Natural killer cell treated with Interleukin-12 subunit alpha and Interleukin-12 subunit beta and Interleukin-15 and Interleukin-18, amount 100 ng/mL, for 72 hours (primary cell): ENCODE data around the gene TCP11. TPM values are rescaled to one million over a fixed set of nuclear protein-coding genes. Genes with fewer than 3 reads are reported as not detected.
A peak's percentile ranks its signal among the peaks of the same experiment; 100 is the strongest.
"Not testable (repeated sequence)": the region's sequence is repeated elsewhere in the genome, so short reads cannot be mapped to it uniquely, and the experiment has no call there.

ENCODE experiments used
- ATAC-seq, 2 donors: fragments of 150-1000 bp; cut with Tn5 transposase in 1 of 2; sonication (Bioruptor Pico), chemical (Tn5 transposase) in 1 of 2; 2 replicates each; pipeline ENCODE4 v1.10.0; 2021
- DNase-seq: peaks from one replicate; pipeline ENCODE4 v3.0.0; 2022; ENCODE audit warnings: low spot score
- H3K27ac Mint-ChIP-seq, 2 donors: 1 replicate in 1 of 2; 2 replicates in 1 of 2; pipeline ENCODE4 v1.8.0; 2022; ENCODE audit warnings: mixed read lengths in 2 of 2, mild to moderate bottlenecking in 1 of 2, moderate library complexity in 1 of 2
- H3K27me3 Mint-ChIP-seq, 2 donors: 1 replicate in 1 of 2; 2 replicates in 1 of 2; pipeline ENCODE4 v1.8.0; 2022; ENCODE audit warnings: mixed read lengths in 2 of 2
- H3K36me3 Mint-ChIP-seq: one replicate; pipeline ENCODE4 v1.8.0; 2022; ENCODE audit warnings: mixed read lengths
- H3K4me1 Mint-ChIP-seq, 2 donors: 1 replicate in 1 of 2; 2 replicates in 1 of 2; pipeline ENCODE4 v1.8.0; 2022; ENCODE audit warnings: low read depth in 2 of 2, mixed read lengths in 2 of 2, mild to moderate bottlenecking in 1 of 2
- H3K4me3 Mint-ChIP-seq: one replicate; pipeline ENCODE4 v1.8.0; 2022; ENCODE audit warnings: mixed read lengths
- H3K9me3 Mint-ChIP-seq: 2 replicates; pipeline ENCODE4 v1.8.0; 2022; ENCODE audit warnings: mixed read lengths
- total RNA-seq, 2 donors: library from RNA; stranded (reverse); gene quantifications; one replicate each; pipeline ENCODE4 v1.2.3, GENCODE V29; 2022

TCP11 gene
- total RNA-seq, 2 donors from 2014 or later = not detected

DNA sequence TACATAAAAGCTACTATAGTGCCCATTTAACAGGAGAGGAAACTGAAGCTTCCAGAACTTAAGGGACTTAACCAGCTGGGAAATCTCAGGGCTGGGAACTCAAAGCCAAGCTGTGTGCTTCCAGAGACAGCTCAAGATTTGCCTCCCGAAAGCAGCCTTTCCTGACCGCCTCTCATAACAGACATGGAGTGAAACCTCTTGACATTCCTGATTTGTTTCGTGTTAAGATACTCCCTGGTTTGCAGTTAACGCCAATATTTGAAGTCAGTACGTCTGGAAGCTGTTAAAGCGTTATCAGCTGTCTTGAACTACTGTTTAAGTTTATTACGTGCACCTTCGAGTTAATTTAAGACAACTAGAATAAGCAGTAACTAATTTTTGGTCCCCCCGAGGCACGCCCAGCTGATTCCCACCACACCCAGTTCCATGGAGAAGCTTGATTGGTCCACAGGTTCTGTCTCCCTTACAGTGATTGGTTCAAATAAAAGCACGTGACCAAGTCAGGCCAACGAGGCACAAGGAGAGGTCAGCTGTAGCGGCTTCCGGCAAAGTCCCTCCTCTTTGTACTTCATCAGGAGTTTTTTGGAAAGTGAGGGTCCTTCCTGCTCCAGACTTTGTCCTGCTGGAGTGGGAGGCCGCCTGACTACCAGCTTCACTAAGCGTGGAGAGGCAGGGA is 8.9 kb upstream of the TCP11 start:
- H3K27ac Mint-ChIP-seq = no peak overlapping the region

DNA sequence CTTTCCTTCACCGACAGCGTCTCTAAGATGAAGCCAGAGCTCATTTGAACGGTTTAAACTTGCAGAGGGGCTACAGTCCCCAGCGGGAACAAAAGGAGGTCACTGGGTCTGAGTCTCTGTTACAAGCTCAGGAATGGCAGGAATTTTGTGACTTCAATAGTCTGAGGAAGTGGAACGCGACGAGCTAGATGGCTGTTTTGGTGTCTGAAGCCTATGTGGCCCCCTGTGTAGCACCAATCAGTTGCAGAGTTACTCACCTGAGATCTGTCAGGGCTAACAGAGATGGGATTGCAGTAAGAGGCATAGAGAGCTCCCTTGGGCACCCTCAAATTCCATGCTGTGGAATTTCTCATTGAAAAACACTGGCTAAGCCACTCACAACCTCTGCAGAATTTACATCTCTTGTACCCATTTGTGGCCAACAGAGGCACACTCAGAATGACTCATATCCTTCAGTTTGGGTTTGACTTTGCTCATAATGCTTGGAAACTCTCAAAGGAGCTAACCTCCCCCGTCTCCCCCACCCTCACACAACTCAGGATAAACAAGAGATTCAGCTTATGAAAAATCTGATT is 7.1 kb upstream of the TCP11 start:
- peaks cover 0 to 10% of the 10 kb centered on the region in 2 donors for H3K27me3 Mint-ChIP-seq
- peak; percentile 68 to 90 for ATAC-seq
- no peak for DNase-seq
- H3K4me1 Mint-ChIP-seq = peaks cover 10 to 17% of the 10 kb centered on the region in 2 donors
- H3K4me3 Mint-ChIP-seq = peak overlapping the region; percentile 1
- H3K36me3 Mint-ChIP-seq = no peaks in the 10 kb centered on the region
- H3K27ac Mint-ChIP-seq = peak overlapping the region in 1 of 2 donors; percentile 6
- no peaks in the 10 kb centered on the region for H3K9me3 Mint-ChIP-seq

More for the DNA sequence above, 8.9 kb upstream of the TCP11 start:
- Mint-ChIP-seq H3K9me3 (no peaks in the 10 kb centered on the region), H3K36me3 (no peaks in the 10 kb centered on the region), H3K4me3 (no peak overlapping the region), H3K4me1 (peaks cover 10 to 17% of the 10 kb centered on the region in 2 donors), H3K27me3 (peaks cover 0 to 10% of the 10 kb centered on the region in 2 donors)
- DNase-seq (no peak), ATAC-seq (no peak)

DNA sequence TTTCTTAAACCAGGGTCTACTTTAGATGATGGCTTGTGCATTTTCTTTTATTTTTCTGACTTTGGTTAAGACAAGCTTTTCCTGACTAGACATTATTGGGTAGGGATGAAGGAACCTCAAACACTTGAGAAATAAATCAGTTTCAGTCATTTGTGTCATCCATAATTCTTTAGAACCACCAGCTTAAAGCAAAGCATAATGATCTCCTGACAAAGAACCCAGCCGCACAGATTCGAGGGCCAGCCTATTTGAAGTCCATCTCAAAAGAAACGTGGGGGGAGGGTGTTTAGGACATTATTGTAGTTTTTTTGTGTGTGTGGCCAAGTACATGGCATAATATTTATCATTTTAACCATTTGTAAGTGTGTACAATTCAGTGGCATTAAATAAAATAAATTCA is 6.3 kb upstream of the TCP11 start:
- H3K4me3 Mint-ChIP-seq = no peak overlapping the region
- H3K36me3 Mint-ChIP-seq = no peaks in the 10 kb centered on the region
- no peak overlapping the region for H3K27ac Mint-ChIP-seq
- H3K4me1 Mint-ChIP-seq = peaks cover 10 to 17% of the 10 kb centered on the region in 2 donors
- ATAC-seq (no peak), DNase-seq (no peak)
- H3K9me3 Mint-ChIP-seq = no peaks in the 10 kb centered on the region
- peaks cover 0 to 10% of the 10 kb centered on the region in 2 donors for H3K27me3 Mint-ChIP-seq

DNA sequence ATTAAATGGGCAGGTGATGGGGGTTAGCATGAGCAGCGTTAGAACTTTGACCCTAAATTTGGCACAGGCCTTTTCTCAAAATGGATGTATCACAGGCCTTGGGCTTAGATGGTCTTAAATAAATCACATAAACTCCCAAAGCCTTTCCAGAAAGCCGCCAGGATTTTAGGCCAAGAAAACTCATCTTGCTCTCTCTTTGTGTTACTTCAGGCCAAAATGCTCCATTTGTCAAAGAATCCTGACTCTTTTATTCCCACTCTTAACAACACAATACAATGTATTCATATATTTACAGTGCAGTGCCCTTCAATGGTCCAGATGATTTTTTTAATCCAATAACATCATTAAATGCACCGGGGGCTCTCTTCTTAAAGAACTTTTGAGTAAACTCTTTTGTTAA is 5.9 kb upstream of the TCP11 start:
- H3K4me1 Mint-ChIP-seq = peaks cover 10 to 17% of the 10 kb centered on the region in 2 donors

DNA sequence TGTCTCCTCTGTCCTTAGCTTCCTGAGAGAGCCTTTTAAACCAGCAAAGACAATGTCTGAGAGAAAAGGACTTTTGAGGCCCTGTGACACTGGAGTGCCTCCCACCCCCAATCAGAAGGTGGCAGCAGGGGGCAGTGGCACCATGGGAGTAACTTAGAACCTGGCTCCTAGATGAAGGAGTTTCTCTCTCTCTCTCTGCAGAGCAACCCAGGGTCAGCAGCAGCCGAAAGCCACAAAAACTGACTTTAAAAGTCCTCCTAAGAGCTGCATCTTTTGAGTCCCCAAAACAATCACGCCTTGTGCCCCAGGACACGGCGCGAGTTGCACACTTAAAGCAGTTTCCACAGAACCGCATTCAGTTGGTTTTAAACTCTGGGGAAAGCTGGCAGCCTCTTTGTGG is 5.3 kb upstream of the TCP11 start:
- ATAC-seq (no peak), DNase-seq (no peak)
- Mint-ChIP-seq H3K9me3 (no peaks in the 10 kb centered on the region), H3K27ac (no peak overlapping the region), H3K4me3 (no peak overlapping the region), H3K4me1 (peaks cover 13 to 17% of the 10 kb centered on the region in 2 donors), H3K27me3 (peaks cover 0 to 10% of the 10 kb centered on the region in 2 donors), H3K36me3 (no peaks in the 10 kb centered on the region)

More for the DNA sequence above, 5.9 kb upstream of the TCP11 start:
- ATAC-seq (no peak), DNase-seq (no peak)
- no peak overlapping the region for H3K27ac Mint-ChIP-seq
- H3K27me3 Mint-ChIP-seq = peaks cover 0 to 10% of the 10 kb centered on the region in 2 donors
- no peaks in the 10 kb centered on the region for H3K36me3 Mint-ChIP-seq
- H3K9me3 Mint-ChIP-seq = no peaks in the 10 kb centered on the region
- no peak overlapping the region for H3K4me3 Mint-ChIP-seq

GRCh38 chr6:35145757-35146156 is 4.6 kb upstream of the TCP11 start:
- Mint-ChIP-seq H3K27me3 (peaks cover 0 to 11% of the 10 kb centered on the region in 2 donors), H3K36me3 (no peaks in the 10 kb centered on the region), H3K4me1 (peaks cover 14 to 18% of the 10 kb centered on the region in 2 donors), H3K4me3 (no peak overlapping the region), H3K27ac (no peak overlapping the region), H3K9me3 (no peaks in the 10 kb centered on the region)
- DNase-seq (no peak), ATAC-seq (no peak)

DNA sequence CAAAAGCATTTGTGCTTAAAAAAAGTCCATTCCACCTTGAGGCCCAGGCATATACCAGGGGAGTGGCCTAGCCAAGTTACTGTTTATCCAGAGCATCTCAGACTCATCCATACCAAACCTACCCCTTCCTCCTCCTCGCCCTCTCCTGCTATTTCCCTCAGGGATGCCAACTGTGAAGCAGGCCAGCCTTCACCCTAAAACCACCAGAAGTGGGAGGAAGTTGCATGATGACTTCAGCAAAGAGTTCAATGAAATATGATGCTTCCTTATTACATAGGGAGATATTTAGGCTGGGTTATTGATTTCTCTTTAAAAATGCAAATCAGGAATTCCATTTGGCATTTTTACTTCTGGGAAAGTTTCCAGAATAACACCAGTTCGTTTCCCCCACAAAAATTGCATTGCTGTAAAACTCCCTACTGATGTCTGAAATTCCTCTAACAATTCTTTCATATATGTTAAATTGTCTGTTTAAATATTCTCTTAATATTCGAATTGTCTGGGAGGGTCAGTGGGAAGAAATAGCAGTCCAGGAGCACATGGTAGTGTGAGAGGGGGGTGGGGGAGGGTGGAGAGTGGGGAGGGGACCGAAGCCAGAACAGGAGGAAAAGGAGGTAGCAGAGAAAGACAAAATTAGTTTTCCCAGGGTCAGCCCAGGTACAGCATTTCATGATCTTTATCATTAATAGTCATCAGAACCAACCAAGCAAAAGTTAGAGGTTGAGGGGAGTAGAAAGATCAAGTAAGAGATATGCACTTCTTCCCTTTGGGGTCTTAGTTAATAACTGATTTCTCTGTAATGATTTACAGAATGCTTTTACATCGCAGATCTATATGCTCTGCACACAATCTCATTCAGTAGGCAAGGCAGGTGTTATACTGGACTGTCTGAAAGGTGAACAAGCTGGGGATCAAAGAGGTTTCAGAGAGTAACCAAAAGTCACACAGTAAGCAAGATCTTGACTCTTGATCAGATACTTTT is 1.7 kb upstream of the TCP11 start:
- no peaks in the 10 kb centered on the region for H3K9me3 Mint-ChIP-seq
- peaks cover 11 to 13% of the 10 kb centered on the region in 2 donors for H3K4me1 Mint-ChIP-seq
- H3K27me3 Mint-ChIP-seq = peaks cover 18 to 24% of the 10 kb centered on the region in 2 donors
- DNase-seq (no peak), ATAC-seq (no peak)
- H3K36me3 Mint-ChIP-seq = no peaks in the 10 kb centered on the region
- H3K4me3 Mint-ChIP-seq = no peak overlapping the region
- H3K27ac Mint-ChIP-seq = no peak overlapping the region

DNA sequence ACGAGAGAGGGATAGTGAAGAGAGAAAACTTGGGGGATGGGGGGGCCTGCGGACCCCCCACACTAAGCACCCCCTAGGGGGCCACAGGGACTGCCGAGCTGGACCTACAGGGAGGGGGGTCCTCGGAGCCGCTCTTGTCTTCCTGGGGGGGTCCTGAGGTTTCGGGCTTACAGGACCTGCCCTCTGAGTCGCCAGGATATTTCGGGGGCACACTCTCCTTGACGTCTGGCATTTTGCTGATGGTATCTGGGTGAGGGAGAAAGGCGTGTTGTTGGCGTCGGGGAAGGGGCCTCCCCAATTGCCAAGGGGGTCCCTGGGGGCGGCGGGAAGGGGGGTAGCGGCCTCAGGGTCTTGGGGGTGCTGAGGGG is 516 bp downstream of the TCP11 start:
- Mint-ChIP-seq H3K27ac (peak overlapping the region; percentile 10 to 34), H3K4me1 (peaks cover 11% of the 10 kb centered on the region in 2 donors), H3K27me3 (peaks cover 17 to 24% of the 10 kb centered on the region in 2 donors), H3K9me3 (no peaks in the 10 kb centered on the region), H3K36me3 (no peaks in the 10 kb centered on the region), H3K4me3 (peak overlapping the region; percentile 41)
- DNase-seq (no peak), ATAC-seq (peak in 1 of 2 donors; percentile 11)

DNA sequence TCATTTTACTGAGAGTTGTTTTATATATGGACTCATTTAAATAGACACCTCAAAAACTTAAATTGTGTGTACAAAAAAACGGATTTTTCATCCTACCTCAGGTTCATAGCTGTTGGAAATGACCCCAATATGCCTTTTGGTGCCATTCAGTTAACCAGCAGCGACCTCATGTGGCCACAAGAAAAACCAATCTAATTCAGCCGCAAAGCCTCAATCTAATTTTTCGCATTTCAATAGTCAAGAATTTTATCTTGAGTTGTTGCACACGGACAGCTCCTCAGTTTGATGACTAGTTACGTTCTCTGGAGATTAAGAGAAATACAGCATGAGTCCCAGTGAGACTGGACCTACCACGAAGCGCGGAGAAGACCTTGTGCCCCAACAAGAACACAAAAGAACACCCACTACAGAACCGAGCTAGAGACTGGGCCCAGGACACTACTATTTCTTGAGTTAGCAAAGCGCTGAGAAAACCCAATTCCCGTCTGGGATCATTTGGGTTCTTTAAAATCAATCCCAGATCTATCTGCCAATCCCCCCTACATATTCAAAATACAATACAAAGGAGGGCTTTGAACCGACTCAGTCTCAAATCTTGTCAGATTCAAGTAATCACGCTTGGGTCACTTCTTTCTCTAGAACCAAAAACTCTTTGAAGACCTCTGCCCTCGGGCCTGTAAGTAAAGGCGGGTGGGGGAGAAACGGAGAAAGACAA is 1.1 kb downstream of the TCP11 start:
- peaks cover 11% of the 10 kb centered on the region in 2 donors for H3K4me1 Mint-ChIP-seq
- H3K9me3 Mint-ChIP-seq = no peaks in the 10 kb centered on the region
- no peaks in the 10 kb centered on the region for H3K36me3 Mint-ChIP-seq
- H3K27ac Mint-ChIP-seq = peak overlapping the region; percentile 10 to 34
- H3K27me3 Mint-ChIP-seq = peaks cover 17 to 24% of the 10 kb centered on the region in 2 donors
- DNase-seq = peak; percentile 69
- ATAC-seq = no peak
- H3K4me3 Mint-ChIP-seq = peak overlapping the region; percentile 41

- Mint-ChIP-seq H3K36me3 (no peaks in the 10 kb centered on the region), H3K4me1 (peaks cover 11% of the 10 kb centered on the region in 2 donors), H3K27me3 (peaks cover 17 to 24% of the 10 kb centered on the region in 2 donors), H3K27ac (no peak overlapping the region), H3K9me3 (no peaks in the 10 kb centered on the region), H3K4me3 (no peak overlapping the region)
- DNase-seq = no peak
- no peak for ATAC-seq
These were observed 1.7 kb downstream of the TCP11 start for GRCh38 chr6:35139470-35139869.

DNA sequence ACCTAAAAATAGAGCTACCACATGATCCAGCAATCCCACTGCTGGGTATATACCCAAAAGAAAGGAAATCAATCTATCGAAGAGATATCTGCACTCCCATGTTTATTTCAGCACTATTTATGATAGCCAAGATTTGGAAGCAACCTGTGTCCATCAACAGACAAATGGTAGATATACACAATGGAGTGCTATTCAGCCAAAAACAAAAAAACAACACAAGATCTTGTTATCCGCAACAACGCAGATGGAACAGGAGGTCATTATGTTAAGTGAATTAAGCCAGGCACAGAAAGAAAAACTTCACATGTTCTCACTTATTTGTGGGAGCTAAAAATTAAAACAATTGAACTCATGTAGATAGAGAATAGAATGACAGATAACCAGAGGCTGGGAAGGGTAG is 2.9 kb downstream of the TCP11 start:
- H3K4me3 Mint-ChIP-seq, ATAC-seq, H3K27ac Mint-ChIP-seq, H3K36me3 Mint-ChIP-seq, DNase-seq, H3K9me3 Mint-ChIP-seq: not testable (repeated sequence)
- Mint-ChIP-seq H3K27me3 (peaks cover 17 to 24% of the 10 kb centered on the region in 2 donors), H3K4me1 (peaks cover 11% of the 10 kb centered on the region in 2 donors)

- H3K4me1 Mint-ChIP-seq = peaks cover 9 to 11% of the 10 kb centered on the region in 2 donors
- H3K27me3 Mint-ChIP-seq = peaks cover 21 to 37% of the 10 kb centered on the region in 2 donors
- ATAC-seq (no peak), DNase-seq (no peak)
- H3K4me3 Mint-ChIP-seq = no peak overlapping the region
- H3K27ac Mint-ChIP-seq = no peak overlapping the region
- H3K9me3 Mint-ChIP-seq = no peaks in the 10 kb centered on the region
- H3K36me3 Mint-ChIP-seq = no peaks in the 10 kb centered on the region
These were observed 5.0 kb downstream of the TCP11 start for GRCh38 chr6:35136185-35136584.

DNA sequence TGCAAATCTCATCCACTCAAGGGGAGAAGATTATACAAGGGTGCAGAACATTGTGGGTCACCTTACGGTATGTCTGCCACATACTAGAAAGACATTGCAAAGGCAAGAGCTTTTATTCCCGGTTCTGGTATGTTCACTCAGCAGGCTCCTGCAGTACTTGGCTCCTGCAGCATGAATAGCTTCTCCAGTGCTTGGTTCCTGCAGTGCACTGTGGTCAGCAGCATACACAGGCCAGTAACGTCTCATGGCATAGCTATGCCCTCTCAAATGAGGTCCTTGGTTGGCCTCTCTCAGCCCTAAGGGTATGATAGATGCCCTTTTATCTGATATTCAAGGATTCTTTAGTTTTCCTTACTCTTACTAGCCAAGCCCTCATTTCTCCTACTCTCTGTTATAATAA is 12.6 kb downstream of the TCP11 start:
- Mint-ChIP-seq H3K27ac (no peak overlapping the region), H3K4me3 (no peak overlapping the region)
- ATAC-seq = no peak

More for the DNA sequence above, 12.6 kb downstream of the TCP11 start:
- Mint-ChIP-seq H3K27me3 (peaks cover 14 to 37% of the 10 kb centered on the region in 2 donors), H3K36me3 (no peaks in the 10 kb centered on the region), H3K9me3 (no peaks in the 10 kb centered on the region), H3K4me1 (no peaks in the 10 kb centered on the region)
- DNase-seq = no peak
